ENCODE results near the gene ITGA7. TPM values are rescaled to one million over a fixed set of nuclear protein-coding genes. Genes with fewer than 3 reads are reported as not detected.
A peak's percentile ranks its signal among the peaks of the same experiment; 100 is the strongest.

Gene ITGA7
- total and polyA plus RNA-seq, 9 donors, result 4.9 to 69.6 (median 25.9) TPM

GRCh38 chr12:55718624-55719275 is 11.0 kb upstream of the ITGA7 start:
- TF ChIP-seq CTCF (IDR thresholded peaks at IDR 0.05) (no peak), POLR2A (IDR thresholded peaks at IDR 0.05) (no peak), EP300 (IDR thresholded peaks at IDR 0.05) (no peak)
- peaks cover 12% of the 10 kb centered on the region for H3K4me1 ChIP-seq (ENCODE audit: insufficient read depth)
- intact Hi-C loops (cut with DNase I), result no loop called here
- no peak overlapping the region for H3K4me3 ChIP-seq
- peak overlapping the region; percentile 40 to 47 for H3K27ac ChIP-seq
- H3K27me3 ChIP-seq, result no peaks in the 10 kb centered on the region
- 29 to 38% (median 33%) methylated on average over 4 of the region's 4 CpGs for WGBS, 3 donors
- no peaks in the 10 kb centered on the region for H3K9me3 ChIP-seq
- peak in 1 of 5 donors; percentile 19 for DNase-seq
- H3K36me3 ChIP-seq, result no peaks in the 10 kb centered on the region

- DNase-seq, result peak in 1 of 5 donors; percentile 24
- no peaks in the 10 kb centered on the region for H3K9me3 ChIP-seq
- intact Hi-C loops (cut with DNase I), result no loop called here
- peak overlapping the region in 1 of 2 donors; percentile 61 for H3K27ac ChIP-seq
- TF ChIP-seq EP300 (IDR thresholded peaks at IDR 0.05), result no peak
- no peak for TF ChIP-seq POLR2A (IDR thresholded peaks at IDR 0.05)
- no peak for TF ChIP-seq CTCF (IDR thresholded peaks at IDR 0.05)
- H3K4me1 ChIP-seq (ENCODE audit: insufficient read depth), result peaks cover 12% of the 10 kb centered on the region
- WGBS, 3 donors, result 3 to 13% (median 10%) methylated on average over 4 of the region's 4 CpGs
- no peak overlapping the region for H3K4me3 ChIP-seq
- H3K36me3 ChIP-seq, result no peaks in the 10 kb centered on the region
- H3K27me3 ChIP-seq, result no peaks in the 10 kb centered on the region
These were observed 10.3 kb upstream of the ITGA7 start for GRCh38 chr12:55718015-55718414.

GRCh38 chr12:55717011-55718007 is 9.6 kb upstream of the ITGA7 start:
- peaks cover 12% of the 10 kb centered on the region for H3K4me1 ChIP-seq (ENCODE audit: insufficient read depth)

More at GRCh38 chr12:55717011-55718007, 9.6 kb upstream of the ITGA7 start:
- TF ChIP-seq POLR2A (IDR thresholded peaks at IDR 0.05) (no peak), EP300 (IDR thresholded peaks at IDR 0.05) (no peak), CTCF (IDR thresholded peaks at IDR 0.05) (no peak)
- Histone ChIP-seq H3K27me3 (no peaks in the 10 kb centered on the region), H3K4me3 (peak overlapping the region; percentile 52), H3K9me3 (no peaks in the 10 kb centered on the region), H3K36me3 (no peaks in the 10 kb centered on the region), H3K27ac (peak overlapping the region; percentile 88)
- intact Hi-C loops (cut with DNase I), result no loop called here
- DNase-seq, result no peak
- 37 to 49% (median 38%) methylated on average over 8 of the region's 8 CpGs for WGBS, 3 donors

Data from ovary (tissue), 9 donors.